Measurements from ENCODE around the gene ASIC2.

Gene ASIC2

DNA sequence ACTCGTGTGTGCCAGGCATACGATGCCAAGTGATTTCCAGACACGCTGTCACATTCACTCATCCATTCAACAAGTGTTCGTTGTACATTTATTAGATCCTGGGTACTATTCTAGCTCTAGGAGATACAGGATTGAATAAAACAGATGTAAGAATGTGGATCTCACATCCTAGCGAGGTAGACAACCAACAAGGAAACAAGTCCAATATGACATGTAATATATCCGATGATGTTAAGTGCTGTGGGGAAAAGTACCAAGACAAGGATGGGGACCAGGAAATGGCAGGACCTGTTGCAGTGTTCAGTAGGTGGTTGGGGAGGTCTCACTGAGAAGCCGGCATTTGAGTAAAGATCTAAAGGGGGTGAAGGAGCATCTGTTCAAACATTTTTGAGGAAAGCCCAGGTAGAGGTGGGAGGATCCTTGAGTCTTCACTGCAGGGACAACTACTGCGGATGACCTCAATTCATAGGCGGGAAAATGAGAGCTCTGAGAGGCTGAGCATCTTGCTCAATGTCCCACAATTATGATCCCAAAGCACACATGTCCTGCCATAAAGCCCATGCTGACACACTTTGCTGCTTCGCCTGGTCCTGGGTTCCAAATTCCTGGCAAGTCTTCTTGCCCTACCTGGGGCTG, 129.4 kb downstream of the ASIC2 start:
- DNase-seq (ENCODE audit: low read depth in 3 of 3) = no peak

DNA sequence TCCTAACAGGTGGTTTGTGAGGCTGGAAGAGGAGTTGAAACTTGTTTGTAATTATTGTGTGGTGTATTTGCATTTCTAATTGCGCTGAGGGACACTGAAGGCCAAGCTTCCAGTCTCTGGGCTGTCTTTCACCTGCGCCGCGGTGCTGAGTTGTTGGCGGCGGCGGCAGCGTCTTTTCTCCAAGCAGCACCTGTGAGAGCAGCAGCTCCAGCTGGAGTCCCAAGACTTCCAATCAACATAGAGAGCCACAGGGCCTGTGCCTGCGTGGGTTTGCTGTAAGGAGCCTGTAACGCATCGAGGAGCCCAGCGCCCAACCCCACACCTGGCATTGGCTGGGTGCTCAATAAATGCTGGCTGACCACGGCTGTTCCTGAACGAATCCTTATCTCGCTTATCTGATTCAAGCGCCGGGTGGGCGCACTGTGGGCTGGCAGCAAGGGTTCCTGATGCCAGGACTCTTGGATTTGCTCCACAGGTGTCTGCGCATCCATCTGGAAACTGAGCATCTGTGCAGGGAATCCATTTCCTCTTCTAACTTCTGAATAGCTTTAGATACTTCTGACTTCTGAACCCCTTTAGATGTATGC, 138.1 kb downstream of the ASIC2 start:
- no peak for DNase-seq (ENCODE audit: low read depth in 3 of 3)

- no peak for DNase-seq (ENCODE audit: low read depth in 3 of 3)
These were observed 140.3 kb downstream of the ASIC2 start for GRCh38 chr17:33152783-33153182.

DNA sequence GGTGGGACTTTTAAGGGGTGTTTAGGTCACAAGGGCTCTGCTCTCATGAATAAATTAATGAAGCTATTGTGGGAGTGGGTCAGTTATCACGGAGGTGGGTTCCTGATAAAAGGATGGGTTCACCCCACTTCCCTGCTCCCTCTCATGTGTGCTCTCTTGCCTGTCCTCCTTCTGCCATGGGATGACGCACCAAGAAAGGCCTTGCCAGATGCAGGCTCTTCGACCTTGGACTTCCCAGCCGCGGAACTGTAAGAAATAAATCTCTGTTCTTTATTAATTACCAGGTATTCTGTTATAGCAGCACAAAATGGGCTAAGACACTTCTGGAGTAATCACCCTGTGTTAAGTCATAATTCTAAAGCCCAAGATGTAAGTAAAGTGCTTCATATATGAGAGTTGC, 141.5 kb downstream of the ASIC2 start:
- no peak for DNase-seq (ENCODE audit: low read depth in 3 of 3)

DNA sequence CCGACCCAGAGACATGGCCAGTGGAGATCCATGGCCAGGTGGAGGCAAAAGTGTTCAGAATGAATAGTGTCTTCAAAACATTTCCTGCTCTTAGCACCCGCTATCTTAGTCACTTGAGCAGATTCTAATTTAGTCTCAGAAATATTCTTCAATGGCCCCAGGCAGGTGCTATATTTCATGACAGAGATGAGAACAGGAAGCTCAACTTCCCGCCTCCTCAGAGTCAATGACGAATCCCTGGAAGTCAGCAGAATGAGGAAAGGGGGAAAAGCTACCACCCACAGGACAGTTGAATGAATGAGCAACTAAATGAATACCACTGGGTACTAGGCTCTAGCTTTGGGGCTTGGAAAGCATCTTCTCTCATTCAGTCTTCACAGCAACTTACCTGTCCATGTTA, 147.2 kb downstream of the ASIC2 start:
- DNase-seq (ENCODE audit: low read depth in 3 of 3) = no peak

- DNase-seq (ENCODE audit: low read depth in 3 of 3) = no peak
These were observed 148.3 kb downstream of the ASIC2 start for GRCh38 chr17:33144837-33145236.

DNA sequence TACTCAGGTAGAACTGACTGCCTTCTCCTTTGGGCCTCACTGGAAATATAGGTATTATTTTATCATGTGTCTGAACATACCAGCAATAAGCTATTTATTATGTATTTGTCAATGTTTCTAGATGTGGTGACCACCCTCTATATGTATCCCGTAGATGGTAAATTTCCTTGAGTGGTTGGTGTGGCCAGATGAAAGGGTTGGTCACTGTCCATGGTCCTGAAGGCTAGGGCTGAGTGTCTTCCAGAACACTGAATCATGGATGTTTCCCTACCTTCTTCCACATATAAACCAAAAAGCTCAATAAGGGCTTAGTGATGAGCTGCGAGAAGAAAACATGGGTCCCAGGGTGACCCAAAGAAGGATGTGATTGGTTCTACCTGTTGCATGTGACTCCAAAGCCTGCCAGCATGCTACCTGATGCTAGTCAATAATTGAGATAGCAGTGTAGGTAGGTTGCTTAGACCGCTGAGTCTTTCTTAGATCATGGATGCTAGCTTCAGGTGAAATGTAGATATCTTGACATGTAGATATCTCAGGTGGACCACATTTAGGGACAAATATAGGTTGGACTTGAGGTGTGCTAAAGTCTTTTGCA, 150.3 kb downstream of the ASIC2 start:
- no peak for DNase-seq (ENCODE audit: low read depth in 3 of 3)

GRCh38 chr17:33140413-33141099, 152.5 kb downstream of the ASIC2 start:
- no peak for DNase-seq (ENCODE audit: low read depth in 3 of 3)

DNA sequence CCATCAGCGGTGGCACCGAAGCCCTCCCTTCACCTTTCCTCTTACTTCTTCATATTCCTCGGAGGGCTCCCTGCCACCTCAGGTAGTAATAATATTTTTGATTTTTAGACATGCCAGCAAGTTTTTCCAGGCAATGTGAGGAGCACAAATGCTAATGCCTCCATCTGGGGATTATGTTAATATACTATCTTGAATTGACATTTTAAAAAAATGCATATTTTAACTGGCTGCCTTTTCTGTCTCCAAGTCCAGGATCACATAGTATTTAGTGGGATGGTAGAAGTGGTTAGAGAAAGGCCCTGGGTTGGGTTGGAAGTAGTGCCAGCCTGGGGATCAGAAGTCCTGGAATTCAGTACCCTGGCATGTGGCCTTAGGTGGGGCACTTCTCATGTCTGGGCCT, 154.5 kb downstream of the ASIC2 start:
- no peak for DNase-seq (ENCODE audit: low read depth in 3 of 3)

- no peak for DNase-seq (ENCODE audit: low read depth in 3 of 3)
These were observed 155.7 kb downstream of the ASIC2 start for GRCh38 chr17:33137426-33137825.

DNA sequence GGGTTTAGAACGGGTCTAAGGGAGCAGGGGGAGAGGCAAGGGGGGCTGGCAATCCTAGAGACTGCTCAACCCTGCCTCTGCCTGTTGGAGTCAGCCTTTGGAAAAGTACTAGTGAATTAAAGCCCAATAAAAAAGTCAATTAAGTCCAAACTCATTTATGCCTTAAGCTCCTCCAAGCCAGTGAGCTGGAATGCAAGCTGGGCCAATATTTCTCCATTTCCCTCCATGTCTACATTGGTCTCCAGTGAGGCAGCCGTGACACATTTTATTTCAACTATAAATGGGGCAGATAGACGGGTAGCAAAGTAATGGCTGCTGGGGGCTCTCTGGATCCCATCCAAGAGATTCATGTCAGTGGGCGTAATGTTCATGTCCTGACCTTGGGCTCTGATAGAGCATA, 157.4 kb downstream of the ASIC2 start:
- DNase-seq (ENCODE audit: low read depth in 3 of 3) = no peak

DNA sequence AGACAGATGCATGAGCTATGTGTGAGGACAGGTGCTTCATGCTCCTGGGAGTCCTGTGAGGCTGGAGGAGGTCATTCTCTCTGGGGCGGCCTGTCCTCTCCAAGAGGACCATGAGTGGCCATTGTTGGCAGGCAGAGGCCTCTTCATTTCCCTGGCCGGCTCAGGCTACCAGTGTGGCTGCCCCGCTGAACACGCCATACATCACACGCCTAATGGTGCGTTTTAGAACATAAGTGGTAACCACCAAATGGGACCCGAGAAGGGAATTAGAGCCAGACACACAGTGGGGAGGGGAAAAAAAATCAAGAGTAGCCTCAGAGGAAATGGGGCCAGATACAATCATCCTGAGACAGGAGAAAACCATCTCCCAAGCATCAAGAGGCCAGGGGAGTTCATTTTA, 161.5 kb downstream of the ASIC2 start:
- DNase-seq (ENCODE audit: low read depth in 3 of 3) = no peak

GRCh38 chr17:33127706-33128105, 165.4 kb downstream of the ASIC2 start:
- no peak for DNase-seq (ENCODE audit: low read depth in 3 of 3)

- DNase-seq (ENCODE audit: low read depth in 3 of 3) = no peak
These were observed 167.0 kb downstream of the ASIC2 start for GRCh38 chr17:33126086-33126485.

DNA sequence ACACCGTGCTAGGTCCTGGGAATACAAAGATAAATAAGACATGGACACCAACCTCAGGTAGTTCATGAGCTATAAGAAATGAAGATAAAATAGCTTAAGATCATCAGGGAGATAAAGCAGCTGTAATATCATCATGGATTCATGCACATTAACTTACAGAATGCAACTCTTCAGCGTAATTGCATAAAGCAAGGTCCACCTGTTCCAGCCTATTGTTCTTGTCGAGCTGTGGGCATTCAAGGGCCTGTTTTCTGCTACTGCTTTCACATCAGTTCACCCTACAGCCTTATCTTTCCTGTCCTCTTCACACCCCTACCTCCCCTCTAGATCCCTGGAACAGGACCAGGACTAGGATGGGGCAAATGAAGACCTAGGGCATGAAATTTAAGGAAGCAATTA, 167.5 kb downstream of the ASIC2 start:
- no peak for DNase-seq (ENCODE audit: low read depth in 3 of 3)

- no peak for DNase-seq (ENCODE audit: low read depth in 3 of 3)
These were observed 168.1 kb downstream of the ASIC2 start for GRCh38 chr17:33124871-33125551.

DNA sequence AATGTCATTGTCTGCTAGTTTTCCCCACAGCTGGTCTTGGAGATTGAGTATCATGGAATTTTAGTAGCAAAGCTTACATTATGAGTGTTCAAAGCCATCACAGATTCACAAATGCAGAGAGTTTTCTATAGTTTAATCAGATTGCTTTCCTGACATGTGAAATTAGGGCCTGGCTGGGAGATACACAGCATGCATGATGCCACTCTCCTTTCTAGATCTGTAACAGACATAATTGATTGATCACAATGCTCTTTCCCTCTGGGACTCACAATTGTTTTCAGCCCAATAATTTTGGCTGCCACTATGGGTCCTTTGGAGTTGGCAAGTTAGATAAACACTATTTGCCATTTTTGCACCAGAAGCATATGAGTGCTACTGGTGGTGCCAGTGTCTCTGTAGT, 168.9 kb downstream of the ASIC2 start:
- no peak for DNase-seq (ENCODE audit: low read depth in 3 of 3)

- no peak for DNase-seq (ENCODE audit: low read depth in 3 of 3)
These were observed 171.3 kb downstream of the ASIC2 start for GRCh38 chr17:33121756-33122155.

GRCh38 chr17:33121272-33121671, 171.8 kb downstream of the ASIC2 start:
- DNase-seq (ENCODE audit: low read depth in 3 of 3) = no peak

- no peak for DNase-seq (ENCODE audit: low read depth in 3 of 3)
These were observed 173.0 kb downstream of the ASIC2 start for GRCh38 chr17:33120103-33120502.

DNA sequence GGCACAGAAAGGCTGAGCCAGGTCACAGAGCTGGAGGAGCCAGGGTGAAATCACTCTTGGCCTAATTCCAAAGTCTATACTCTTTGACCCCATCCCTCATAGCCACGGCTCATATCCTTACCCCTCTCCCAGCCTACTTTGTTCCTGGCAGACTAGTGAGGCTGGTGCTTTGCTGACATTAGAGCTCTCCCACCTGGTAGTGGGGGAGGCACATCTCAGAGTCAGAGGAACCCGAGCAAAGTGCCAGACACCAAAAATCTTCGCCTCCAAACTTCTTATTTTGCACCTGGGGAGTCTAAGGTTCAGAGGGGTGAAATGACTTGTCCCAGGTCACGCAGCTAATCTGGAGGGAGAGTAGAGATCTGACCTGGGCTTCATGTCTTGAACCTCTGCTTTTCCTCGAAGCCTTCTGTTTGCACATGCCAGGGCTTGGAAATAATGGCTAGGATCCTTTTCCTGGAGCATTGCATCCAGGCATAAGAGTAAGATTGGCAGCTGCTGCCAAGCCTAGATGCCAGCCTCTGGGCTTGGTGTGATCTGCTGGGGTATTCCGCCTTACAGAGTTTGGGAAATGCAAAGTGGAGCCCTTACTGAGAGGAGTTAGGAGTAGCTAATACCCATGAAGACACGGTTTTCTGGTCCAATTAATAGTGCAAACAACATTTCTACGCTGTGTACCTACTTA, 174.6 kb downstream of the ASIC2 start:
- DNase-seq (ENCODE audit: low read depth in 3 of 3) = no peak

DNA sequence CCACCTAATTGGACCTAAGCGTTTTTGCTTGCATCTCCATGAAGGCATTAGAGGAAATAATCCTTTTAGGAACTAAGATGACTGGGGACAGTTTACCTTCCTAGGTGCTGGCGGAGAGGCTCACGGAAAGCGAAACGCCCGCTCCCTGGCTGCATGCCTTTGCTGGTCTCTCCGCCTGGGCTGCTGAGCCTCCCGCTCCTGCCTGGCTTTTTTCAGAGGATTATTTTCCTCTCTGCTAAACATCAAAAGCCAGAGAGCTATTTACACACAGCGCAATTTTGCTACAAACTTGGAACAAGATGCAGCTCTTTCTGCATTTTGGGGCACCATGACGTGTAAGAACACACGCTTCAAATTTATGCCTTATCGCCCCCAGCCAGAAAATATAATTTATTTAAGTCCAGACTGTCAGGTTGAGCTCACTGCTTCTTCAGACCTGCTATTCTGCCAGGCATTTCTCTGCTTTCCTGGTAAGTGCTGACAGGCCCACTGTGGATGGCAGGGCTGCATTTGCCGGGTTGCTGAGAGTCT, 177.0 kb downstream of the ASIC2 start:
- DNase-seq (ENCODE audit: low read depth in 3 of 3) = no peak

Measured in stimulated activated CD4-positive, alpha-beta T cell treated with anti-CD3 and anti-CD28 coated beads, TNF-alpha, amount 100 ng/mL, for 4 hours (primary cell).